Endothelial cell of umbilical vein (primary cell): ENCODE data around the gene MAPK6. TPM values are rescaled to one million over a fixed set of nuclear protein-coding genes. Genes with fewer than 3 reads are reported as not detected.

Source experiments
- BruUV-seq: library from RNA; stranded (reverse); fragments of 400-500 nt; replicated peaks from 2 replicates; lab custom pipeline; 2021; lab: Mats Ljungman, UMichigan
- CTCF ChIA-PET: fragments of 300-600, 350-600 bp; sonication (Branson Sonifier 250); formaldehyde crosslinking; loops from one replicate; lab custom pipeline; 2021; ENCODE audit warnings: antibody characterized with exemption, inconsistent platforms; lab: Charles Lee
- POLR2A ChIA-PET: fragments of 300-600, 350-600 bp; sonication (Branson Sonifier 250); formaldehyde crosslinking; loops from one replicate; lab custom pipeline; 2021; ENCODE audit warnings: antibody characterized with exemption, inconsistent platforms; lab: Charles Lee
- DNase-seq: peaks from one replicate; pipeline ENCODE4 v3.0.0-alpha.2; 2011; ENCODE audit warnings: low read depth, low spot score
- FAIRE-seq: peaks from 2 replicates; lab custom pipeline; 2011; peaks lifted over from hg19 to GRCh38; lab: Jason Lieb, UNC
- H2AFZ ChIP-seq: 2 replicates; pipeline ENCODE4 v1.6.0; 2012; ENCODE audit warnings: low read depth, low read length, control low read depth, inconsistent platforms
- H3K27ac ChIP-seq: 2 replicates; pipeline ENCODE4 v1.5.1; 2011; ENCODE audit warnings: low read depth, mild to moderate bottlenecking, control low read depth, low read length, moderate library complexity; ENCODE audit not compliant: insufficient read depth
- H3K27me3 ChIP-seq, 2 experiments: 2 replicates each; pipeline versions ENCODE4 v1.6.0 to v1.6.1; 2011; ENCODE audit warnings: low read length in 2 of 2, mixed read lengths in 1 of 2; ENCODE audit not compliant: control insufficient read depth in 2 of 2, insufficient read depth in 2 of 2
- H3K36me3 ChIP-seq, 2 experiments: 2 replicates in 1 of 2; 3 replicates in 1 of 2; pipeline ENCODE4 v1.5.1; 2011; ENCODE audit warnings: low read length in 2 of 2, mild to moderate bottlenecking in 1 of 2, moderate library complexity in 1 of 2; ENCODE audit not compliant: control insufficient read depth in 2 of 2, insufficient read depth in 2 of 2; ENCODE audit errors: extremely low read depth in 1 of 2
- H3K4me1 ChIP-seq: 3 replicates; pipeline ENCODE4 v1.5.1; 2011; ENCODE audit warnings: mild to moderate bottlenecking, low read length; ENCODE audit not compliant: control insufficient read depth, insufficient read depth; ENCODE audit errors: extremely low read depth
- H3K4me2 ChIP-seq: 2 replicates; pipeline ENCODE4 v1.6.1; 2011; ENCODE audit warnings: low read length, control low read depth, mixed read lengths; ENCODE audit not compliant: insufficient read depth
- H3K4me3 ChIP-seq, 3 experiments: fragments of 200-600 bp in 1 of 3; sonication (generic), shearing (Covaris generic) in 1 of 3; replicated peaks in 1 of 3; 2 replicates each; pipeline ENCODE4 v1.5.1; 2011 to 2016; ENCODE audit warnings: control low read depth in 3 of 3, low read length in 3 of 3, mild to moderate bottlenecking in 2 of 3, inconsistent platforms in 1 of 3, low read depth in 1 of 3, moderate library complexity in 1 of 3; ENCODE audit not compliant: insufficient read depth in 1 of 3
- H3K79me2 ChIP-seq: 2 replicates; pipeline ENCODE4 v1.6.0; 2012; ENCODE audit warnings: low read length, inconsistent platforms; ENCODE audit not compliant: control insufficient read depth, insufficient read depth
- H3K9ac ChIP-seq: replicated peaks from 2 replicates; pipeline ENCODE3; 2011; ENCODE audit warnings: low read length, control low read depth; ENCODE audit not compliant: insufficient read depth; ENCODE audit errors: extremely low read depth
- H3K9me1 ChIP-seq: replicated peaks from 3 replicates; pipeline ENCODE4 v1.6.0; 2011; ENCODE audit warnings: mild to moderate bottlenecking, low read length; ENCODE audit not compliant: control insufficient read depth, insufficient read depth; ENCODE audit errors: extremely low read depth
- H3K9me3 ChIP-seq: replicated peaks from 2 replicates; pipeline ENCODE4 v1.5.1; 2012; ENCODE audit warnings: low read length, inconsistent platforms; ENCODE audit not compliant: control insufficient read depth, insufficient read depth
- H4K20me1 ChIP-seq: replicated peaks from 2 replicates; pipeline ENCODE3; 2011; ENCODE audit warnings: mild to moderate bottlenecking, low read length; ENCODE audit not compliant: control insufficient read depth, insufficient read depth; ENCODE audit errors: extremely low read depth
- CTCF ChIP-seq, 2 donors: IDR thresholded peaks; 1 replicate in 1 of 2; 2 replicates in 1 of 2; pipeline ENCODE4 v1.5.1; 2011; ENCODE audit warnings: low read length in 2 of 2, mild to moderate bottlenecking in 2 of 2, moderate library complexity in 2 of 2, control low read depth in 1 of 2, inconsistent platforms in 1 of 2, low read depth in 1 of 2; ENCODE audit not compliant: insufficient read depth in 1 of 2; ENCODE audit errors: extremely low read depth in 1 of 2
- EZH2 ChIP-seq: IDR thresholded peaks from 2 replicates; pipeline ENCODE4 v1.6.1; 2012; ENCODE audit warnings: borderline replicate concordance, low read depth, mild to moderate bottlenecking, moderate library complexity, low read length, inconsistent platforms; ENCODE audit not compliant: severe bottlenecking
- FOS ChIP-seq: IDR thresholded peaks from 2 replicates; pipeline ENCODE4 v1.6.1; 2011; ENCODE audit warnings: mild to moderate bottlenecking, low read length, moderate library complexity, borderline replicate concordance; ENCODE audit not compliant: insufficient read depth
- GATA2 ChIP-seq: IDR thresholded peaks from 2 replicates; pipeline ENCODE4 v1.7.0; 2011; ENCODE audit warnings: low read depth, mild to moderate bottlenecking, moderate library complexity, mixed read lengths, low read length; ENCODE audit not compliant: insufficient read length, insufficient read depth
- JUN ChIP-seq: IDR thresholded peaks from 2 replicates; pipeline ENCODE4 v1.6.1; 2011; ENCODE audit warnings: borderline replicate concordance, low read depth; ENCODE audit not compliant: insufficient read length, insufficient read depth
- MAX ChIP-seq: IDR thresholded peaks from 2 replicates; pipeline ENCODE4 v1.6.1; 2011; ENCODE audit not compliant: insufficient read depth, insufficient read length
- MYC ChIP-seq: IDR thresholded peaks from one replicate; pipeline ENCODE4 v1.6.1; 2011; ENCODE audit warnings: mild to moderate bottlenecking, low read depth, low read length
- POLR2A ChIP-seq: IDR thresholded peaks from 2 replicates; pipeline ENCODE4 v1.6.1; 2012; ENCODE audit warnings: low read depth, mild to moderate bottlenecking, control low read depth, low read length
- POLR2AphosphoS5 ChIP-seq: IDR thresholded peaks from 2 replicates; pipeline ENCODE4 v1.6.1; 2012; ENCODE audit warnings: low read depth, mild to moderate bottlenecking, control low read depth, low read length, moderate library complexity; ENCODE audit not compliant: insufficient read depth
- dilution Hi-C: fragments of 300-500 bp; cut with MboI; formaldehyde crosslinking; loops from one replicate; pipeline ENCODE4 v1.15.0; 2019; ENCODE audit warnings: low sequenced_read_pairs; ENCODE audit not compliant: extremely low pct_ligation_motif_present
- intact Hi-C: fragments of 100-400 bp; cut with micrococcal nuclease; formaldehyde crosslinking; loops from one replicate; pipeline ENCODE4 v1.10.0; 2022
- polyA plus RNA-seq, 4 experiments: library from polyadenylated mRNA; depleted of rRNA in 3 of 4; stranded (reverse) in 3 of 4; unstranded in 1 of 4; fragments of >200 nt; gene quantifications; 2 replicates each; pipeline versions ENCODE4 v1.2.1 to v1.2.3, GENCODE V29; 2011 to 2012; ENCODE audit warnings: missing spikeins in 1 of 4
- total RNA-seq: library from RNA; stranded (reverse); gene quantifications from 2 replicates; pipeline ENCODE4 v1.2.3, GENCODE V29; 2021

MAPK6 gene
- total and polyA plus RNA-seq, 2 donors (not counting 3 experiments of a cell fraction or from before 2014, with no cell fraction given), result 10.9 to 37.4 TPM

GRCh38 chr15:52090193-52090592, 71.2 kb downstream of the MAPK6 start:
- no peaks in the 10 kb centered on the region for H3K79me2 ChIP-seq
- ChIA-PET POLR2A (no interaction called here), CTCF (interaction anchor here (0.6 to 1.7 kb wide), 3 partner anchors 11 to 147 kb away, joined by 3 to 5 read pairs (median 3); no protein-coding TSS in a partner anchor)

More at GRCh38 chr15:52090193-52090592, 71.2 kb downstream of the MAPK6 start:
- dilution Hi-C loops (no loop called here), intact Hi-C loops (loop anchor here (5.0 kb wide), 1 partner anchor 108 kb away; no protein-coding TSS in a partner anchor)
- no TSS peak for BruUV-seq
- H2AFZ ChIP-seq, result no peak overlapping the region
- no peaks in the 10 kb centered on the region for H4K20me1 ChIP-seq
- no peak overlapping the region for H3K27ac ChIP-seq
- no peaks in the 10 kb centered on the region for H3K36me3 ChIP-seq
- DNase-seq, result no peak
- no peak overlapping the region for H3K9ac ChIP-seq
- H3K27me3 ChIP-seq, result no peaks in the 10 kb centered on the region
- H3K4me3 ChIP-seq, result no peak overlapping the region
- no peaks in the 10 kb centered on the region for H3K9me1 ChIP-seq
- no peak for TF ChIP-seq POLR2AphosphoS5
- TF ChIP-seq CTCF (IDR thresholded peaks at IDR 0.05; ENCODE audit: extremely low read depth in 1 of 2, insufficient read depth in 1 of 2, low read depth in 1 of 2, low read length in 2 of 2), result no peak
- TF ChIP-seq JUN, result no peak
- no peak for TF ChIP-seq FOS
- no peak for TF ChIP-seq POLR2A
- no peak for TF ChIP-seq MYC
- TF ChIP-seq GATA2, result no peak
- TF ChIP-seq MAX, result no peak
- no peak for TF ChIP-seq EZH2
- peaks cover 30% of the 10 kb centered on the region for H3K4me1 ChIP-seq
- H3K9me3 ChIP-seq, result peaks cover 3% of the 10 kb centered on the region
- no peak overlapping the region for H3K4me2 ChIP-seq
- FAIRE-seq, result no peak
